Heart left ventricle (tissue), 16 donors: Measurements from ENCODE around the gene BIN2. TPM values are rescaled to one million over a fixed set of nuclear protein-coding genes. Genes with fewer than 3 reads are reported as not detected.

Experiments used
- ATAC-seq, 4 donors: fragments of 200-7000 bp; cut with Tn5 transposase; one replicate each; pipeline ENCODE4 v1.9.1; 2020 to 2022; ENCODE audit warnings: moderate library complexity in 4 of 4, mild to moderate bottlenecking in 3 of 4, moderate number of reproducible peaks in 1 of 4
- DNase-seq, 5 donors: peaks; one replicate each; pipeline ENCODE4 v3.0.0-alpha.2; 2020
- H3K27ac ChIP-seq, 12 donors: fragments of 200-600 bp; sonication (generic) in 4 of 12; one replicate each; pipeline versions ENCODE4 v1.5.0 to v1.8.0; 2016 to 2022; ENCODE audit warnings: mild to moderate bottlenecking in 2 of 12
- H3K27me3 ChIP-seq, 9 donors: fragments of 200-600 bp; sonication (generic) in 2 of 9; one replicate each; pipeline versions ENCODE4 v1.5.1 to v1.8.0; 2016 to 2022; ENCODE audit warnings: mild to moderate bottlenecking in 3 of 9
- H3K36me3 ChIP-seq, 9 donors: fragments of 200-600 bp; sonication (generic) in 2 of 9; one replicate each; pipeline versions ENCODE4 v1.5.0 to v1.8.0; 2018 to 2022; ENCODE audit warnings: mild to moderate bottlenecking in 2 of 9
- H3K4me1 ChIP-seq, 12 donors: fragments of 200-600 bp; sonication (generic) in 4 of 12; one replicate each; pipeline versions ENCODE4 v1.5.0 to v1.8.0; 2016 to 2022; ENCODE audit warnings: mild to moderate bottlenecking in 3 of 12
- H3K4me3 ChIP-seq, 12 donors: fragments of 200-600 bp; sonication (generic) in 4 of 12; one replicate each; pipeline versions ENCODE4 v1.5.0 to v1.8.0; 2017 to 2022; ENCODE audit warnings: mild to moderate bottlenecking in 9 of 12, moderate library complexity in 4 of 12
- H3K9me3 ChIP-seq, 12 donors: fragments of 200-600 bp; sonication (generic) in 4 of 12; one replicate each; pipeline versions ENCODE4 v1.5.0 to v1.8.0; 2016 to 2022; ENCODE audit warnings: mild to moderate bottlenecking in 1 of 12
- POLR2A ChIP-seq, 2 donors: fragments of 450-650 bp; IDR thresholded peaks; one replicate each; pipeline ENCODE4 v1.6.1; 2017; ENCODE audit warnings: antibody characterized with exemption in 2 of 2, mild to moderate bottlenecking in 2 of 2, moderate library complexity in 2 of 2
- WGBS, 4 donors: extraction: QIAGEN DNeasy Blood & Tissue Kit in 2 of 4; methylation state at CpG; one replicate each; pipeline versions ENCODE4 v1.1.5 to v1.1.7; 2013 to 2018; 5-methylcytosine and 5-hydroxymethylcytosine counted together
- intact Hi-C, 10 donors: fragments of 100-400 bp; cut with DNase I; formaldehyde crosslinking; loops; one replicate each; pipeline versions ENCODE4 v1.11.1 to v1.14.2; 2022
- polyA plus RNA-seq, 2 donors: library from polyadenylated mRNA; stranded (reverse); fragments of 200-250 nt; gene quantifications; one replicate each; pipeline ENCODE4 v1.2.3, GENCODE V29; 2013
- total RNA-seq, 9 donors: library from RNA; depleted of rRNA in 2 of 9; stranded (reverse); fragments of >200 nt in 2 of 9; fragmentation: NEBNext Ultra II Directional in 3 of 9; extraction: Animal tissue kit (Norgen Biotek cat#: 25700) in 3 of 9; gene quantifications; one replicate each; pipeline versions ENCODE4 v1.1.0 to v1.2.4, GENCODE V29; 2016 to 2023
- TF ChIP-seq, protein P1 (sequence below), 12 donors: fragments of 200-600 bp; sonication (generic) in 4 of 12; IDR thresholded peaks; one replicate each; pipeline versions ENCODE4 v1.5.0 to v1.8.0; 2018 to 2022; ENCODE audit warnings: antibody characterized with exemption in 12 of 12, mild to moderate bottlenecking in 5 of 12
- donor health status: ischemic (EF 13 %, LVEDD 7.1; RV severe dilation, severe dysfunction).
- donor health status: healthy with polysubstance abuse.
- donor health status: DM: no; HTN: yes; CAD: no.
- donor health status: DM: no; HTN: no; CAD: no.
- donor health status: ischemic (EF 25% LVEDD 6.9; RV normal size, moderate dysfunction).
- donor health status: ischemic (EF 25% LVEDD 5.7; RV mildly dilated, moderate dysfunction).
- donor health status: healthy.
- donor health status: DM: yes; HTN: yes; CAD: no.
- donor health status: ischemic (EF 35%, LVEDD 5.7; RV mildly dilated, moderate dysfunction).
- donor health status: nonischemic (EF 11% LVEDD 7.7; RV severe dilation, severe dysfunction).
- donor health status: DM: yes; HTN: yes; CAD: no.
- donor health status: PGD.
- donor health status: ischemic (EF 29% LVEDD 5.4; RV normal size, mild dysfunction).
- donor health status: nonischemic (EF 23%, LVEDD 6.1; RV moderate dilation, normal function).

The BIN2 gene
- total and polyA plus RNA-seq, 11 donors, result 0.72 to 23.8 (median 1.6) TPM

- no peak for DNase-seq
- Histone ChIP-seq H3K27ac (no peak overlapping the region), H3K9me3 (no peaks in the 10 kb centered on the region), H3K4me3 (no peak overlapping the region), H3K4me1 (peaks cover 0 to 6% (median 1%) of the 10 kb centered on the region in 12 donors), H3K36me3 (no peaks in the 10 kb centered on the region), H3K27me3 (no peaks in the 10 kb centered on the region)
- intact Hi-C loops, result loop anchor here in 4 of 10 donors (10.0 kb wide), 4 partner anchors 71 to 841 kb away; partner anchors contain the start of genes DIP2B (in 2 of the 4), LETMD1 (in 2 of the 4) and SMAGP (in 1 of the 4)
- 63 to 70% (median 68%) methylated on average over 7 of the region's 7 CpGs for WGBS, 4 donors
- no peak for ATAC-seq
- TF ChIP-seq, protein P1, sequence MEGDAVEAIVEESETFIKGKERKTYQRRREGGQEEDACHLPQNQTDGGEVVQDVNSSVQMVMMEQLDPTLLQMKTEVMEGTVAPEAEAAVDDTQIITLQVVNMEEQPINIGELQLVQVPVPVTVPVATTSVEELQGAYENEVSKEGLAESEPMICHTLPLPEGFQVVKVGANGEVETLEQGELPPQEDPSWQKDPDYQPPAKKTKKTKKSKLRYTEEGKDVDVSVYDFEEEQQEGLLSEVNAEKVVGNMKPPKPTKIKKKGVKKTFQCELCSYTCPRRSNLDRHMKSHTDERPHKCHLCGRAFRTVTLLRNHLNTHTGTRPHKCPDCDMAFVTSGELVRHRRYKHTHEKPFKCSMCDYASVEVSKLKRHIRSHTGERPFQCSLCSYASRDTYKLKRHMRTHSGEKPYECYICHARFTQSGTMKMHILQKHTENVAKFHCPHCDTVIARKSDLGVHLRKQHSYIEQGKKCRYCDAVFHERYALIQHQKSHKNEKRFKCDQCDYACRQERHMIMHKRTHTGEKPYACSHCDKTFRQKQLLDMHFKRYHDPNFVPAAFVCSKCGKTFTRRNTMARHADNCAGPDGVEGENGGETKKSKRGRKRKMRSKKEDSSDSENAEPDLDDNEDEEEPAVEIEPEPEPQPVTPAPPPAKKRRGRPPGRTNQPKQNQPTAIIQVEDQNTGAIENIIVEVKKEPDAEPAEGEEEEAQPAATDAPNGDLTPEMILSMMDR (IDR thresholded peaks at IDR 0.05), result no peak
- no peak for TF ChIP-seq POLR2A (IDR thresholded peaks at IDR 0.05)
These were observed 21.7 kb upstream of the BIN2 start for GRCh38 chr12:51345681-51346080.

GRCh38 chr12:51343201-51343600, 19.2 kb upstream of the BIN2 start:
- ATAC-seq (no peak), DNase-seq (no peak)
- TF ChIP-seq, protein P1 (IDR thresholded peaks at IDR 0.05), result no peak
- no peak for TF ChIP-seq POLR2A (IDR thresholded peaks at IDR 0.05)
- H3K9me3 ChIP-seq, result no peaks in the 10 kb centered on the region
- no peak overlapping the region for H3K27ac ChIP-seq
- peaks cover 0 to 6% (median 1%) of the 10 kb centered on the region in 12 donors for H3K4me1 ChIP-seq
- H3K4me3 ChIP-seq, result no peak overlapping the region
- H3K36me3 ChIP-seq, result no peaks in the 10 kb centered on the region
- no peaks in the 10 kb centered on the region for H3K27me3 ChIP-seq
- 81 to 95% (median 93%) methylated on average over 2 of the region's 2 CpGs for WGBS, 4 donors
- intact Hi-C loops, result loop anchor here in 7 of 10 donors (5.0 to 10.0 kb wide), 8 partner anchors 68 to 838 kb away; partner anchors contain the start of genes LETMD1 (in 6 of the 7), DIP2B (in 2 of the 7) and SMAGP (in 1 of the 7)

DNA sequence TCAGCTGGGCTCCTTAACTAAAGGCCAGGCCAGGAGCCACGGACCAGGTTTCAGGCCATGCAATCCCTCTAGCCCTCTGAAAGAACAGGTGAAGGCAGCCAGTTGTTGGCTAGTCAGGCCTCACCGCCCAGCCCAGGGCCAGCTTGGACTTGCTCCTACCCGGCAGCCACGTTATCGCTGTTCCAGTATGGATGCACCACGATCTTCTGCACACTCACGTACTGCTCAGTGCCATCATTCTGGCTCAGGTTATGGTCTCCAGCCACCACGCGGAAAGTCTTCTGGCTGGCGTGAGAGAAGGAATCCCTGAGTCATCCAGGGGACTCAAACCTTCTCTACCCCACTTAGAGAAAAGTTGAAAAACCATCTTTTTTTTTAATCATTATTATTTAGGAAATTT, 18.4 kb upstream of the BIN2 start:
- Histone ChIP-seq H3K27ac (no peak overlapping the region), H3K4me3 (no peak overlapping the region), H3K27me3 (no peaks in the 10 kb centered on the region), H3K36me3 (no peaks in the 10 kb centered on the region), H3K4me1 (peaks cover 0 to 6% (median 1%) of the 10 kb centered on the region in 12 donors), H3K9me3 (no peaks in the 10 kb centered on the region)
- intact Hi-C loops, result loop anchor here in 7 of 10 donors (5.0 to 10.0 kb wide), 8 partner anchors 68 to 838 kb away; partner anchors contain the start of genes LETMD1 (in 6 of the 7), DIP2B (in 2 of the 7) and SMAGP (in 1 of the 7)
- ATAC-seq, result no peak
- TF ChIP-seq, protein P1 (IDR thresholded peaks at IDR 0.05), result no peak
- no peak for TF ChIP-seq POLR2A (IDR thresholded peaks at IDR 0.05)
- no peak for DNase-seq
- 90 to 94% (median 93%) methylated on average over 10 of the region's 10 CpGs for WGBS, 4 donors

GRCh38 chr12:51341251-51342007, 17.5 kb upstream of the BIN2 start:
- Histone ChIP-seq H3K4me1 (peaks cover 0 to 6% (median 1%) of the 10 kb centered on the region in 12 donors), H3K36me3 (no peaks in the 10 kb centered on the region), H3K4me3 (peak overlapping the region in 8 of 12 donors; percentile 8 to 51 (median 28)), H3K27me3 (no peaks in the 10 kb centered on the region), H3K9me3 (no peaks in the 10 kb centered on the region), H3K27ac (peak overlapping the region in 1 of 12 donors; percentile 1)
- DNase-seq (peak in 4 of 5 donors; percentile 42 to 64 (median 46)), ATAC-seq (peak; percentile 42 to 88 (median 88))
- intact Hi-C loops, result loop anchor here in 8 of 10 donors (1.0 to 10.0 kb wide), 12 partner anchors 67 to 837 kb away; partner anchors contain the start of genes LETMD1 (in 6 of the 8), DIP2B (in 2 of the 8) and SMAGP (in 2 of the 8)
- 24 to 34% (median 32%) methylated on average over 8 to 9 of the region's 9 CpGs for WGBS, 4 donors
- TF ChIP-seq POLR2A (IDR thresholded peaks at IDR 0.05), result no peak
- TF ChIP-seq, protein P1 (IDR thresholded peaks at IDR 0.05), result peak; percentile 89 to 99 (median 94)
